Neural cell (in vitro differentiated cells): ENCODE measurements around the gene DPEP2. TPM values are rescaled to one million over a fixed set of nuclear protein-coding genes. Genes with fewer than 3 reads are reported as not detected.

Source experiments
- H2AFZ ChIP-seq: fragments of 200-600, 300-800 bp; sonication (generic), shearing (Covaris generic); 2 replicates; pipeline ENCODE4 v1.6.0; 2014; ENCODE audit warnings: low read depth, mild to moderate bottlenecking, antibody characterized with exemption, low read length, moderate library complexity
- H3F3A ChIP-seq: fragments of 200-600 bp; shearing (Covaris generic); 2 replicates; pipeline ENCODE4 v1.6.1; 2016; ENCODE audit warnings: mild to moderate bottlenecking, moderate library complexity, mixed read lengths, antibody characterized with exemption, low read length; ENCODE audit not compliant: insufficient read depth, poor library complexity, severe bottlenecking
- H3K27ac ChIP-seq: fragments of 200-600, 300-800 bp; sonication (generic), shearing (Covaris generic); 2 replicates; pipeline ENCODE4 v1.5.1; 2014; ENCODE audit warnings: mild to moderate bottlenecking, low read length, moderate library complexity
- H3K27me3 ChIP-seq: fragments of 300-800, 200-600 bp; sonication (generic), shearing (Covaris generic); 2 replicates; pipeline ENCODE4 v1.6.0; 2014; ENCODE audit warnings: mild to moderate bottlenecking, low read depth, low read length, moderate library complexity; ENCODE audit not compliant: insufficient read depth
- H3K36me3 ChIP-seq: fragments of 300-800, 200-600 bp; sonication (generic), shearing (Covaris generic); 2 replicates; pipeline ENCODE4 v1.5.1; 2014; ENCODE audit warnings: mild to moderate bottlenecking, antibody characterized with exemption, low read length, moderate library complexity; ENCODE audit not compliant: insufficient read depth
- H3K4me2 ChIP-seq: fragments of 300-800, 200-600 bp; sonication (generic), shearing (Covaris generic); 2 replicates; pipeline ENCODE4 v1.6.0; 2014; ENCODE audit warnings: mild to moderate bottlenecking, low read length
- H3K4me3 ChIP-seq: fragments of 300-800, 200-600 bp; sonication (generic), shearing (Covaris generic); 2 replicates; pipeline ENCODE4 v1.5.1; 2014; ENCODE audit warnings: mild to moderate bottlenecking, low read length, moderate library complexity
- H3K79me2 ChIP-seq: fragments of 200-600 bp; shearing (Covaris generic); replicated peaks from 2 replicates; pipeline ENCODE4 v1.6.0; 2014; ENCODE audit warnings: mild to moderate bottlenecking, low read length, moderate library complexity; ENCODE audit not compliant: insufficient read depth
- H3K9ac ChIP-seq: fragments of 300-800, 200-600 bp; sonication (generic), shearing (Covaris generic); 2 replicates; pipeline ENCODE4 v1.6.1; 2016; ENCODE audit warnings: mild to moderate bottlenecking, low read length, mixed read lengths
- H3K9me2 ChIP-seq: fragments of 200-600 bp; shearing (Covaris generic); 2 replicates; pipeline ENCODE4 v1.6.1; 2016; ENCODE audit warnings: mild to moderate bottlenecking, low read length, mixed read lengths; ENCODE audit not compliant: insufficient read depth
- H3K9me3 ChIP-seq: fragments of 200-600, 300-800 bp; sonication (generic), shearing (Covaris generic); 2 replicates; pipeline ENCODE4 v1.6.1; 2016; ENCODE audit warnings: mild to moderate bottlenecking, mixed run types, low read length, moderate library complexity, mixed read lengths
- H4K20me1 ChIP-seq: fragments of 200-600 bp; shearing (Covaris generic); 2 replicates; pipeline ENCODE4 v1.6.1; 2016; ENCODE audit warnings: mild to moderate bottlenecking, mixed run types; ENCODE audit not compliant: insufficient read depth
- EP300 ChIP-seq: fragments of 450-650 bp; conservative IDR thresholded peaks from 2 replicates; pipeline ENCODE4 v1.6.1; 2014; ENCODE audit warnings: antibody characterized with exemption, mild to moderate bottlenecking, moderate library complexity; ENCODE audit not compliant: poor library complexity, severe bottlenecking
- EZH2 ChIP-seq: fragments of 200-600, 300-800 bp; shearing (Covaris generic), sonication (generic); IDR thresholded peaks from 2 replicates; pipeline ENCODE4 v1.6.1; 2014; ENCODE audit warnings: antibody characterized with exemption, low read length, borderline replicate concordance, mild to moderate bottlenecking; ENCODE audit not compliant: insufficient read depth, poor library complexity, severe bottlenecking
- MXI1 ChIP-seq: fragments of 450-650 bp; conservative IDR thresholded peaks from 2 replicates; pipeline ENCODE4 v1.6.1; 2014; ENCODE audit warnings: antibody characterized with exemption, mild to moderate bottlenecking; ENCODE audit not compliant: poor library complexity, severe bottlenecking
- POLR2AphosphoS5 ChIP-seq: IDR thresholded peaks from 2 replicates; pipeline ENCODE4 v1.6.1; 2012
- RAD21 ChIP-seq: fragments of 450-650 bp; conservative IDR thresholded peaks from 2 replicates; pipeline ENCODE4 v1.6.1; 2014; ENCODE audit warnings: antibody characterized with exemption, mild to moderate bottlenecking, moderate library complexity
- REST ChIP-seq: IDR thresholded peaks from 2 replicates; pipeline ENCODE4 v1.6.1; 2012; ENCODE audit warnings: borderline replicate concordance
- SMC3 ChIP-seq: fragments of 450-650 bp; conservative IDR thresholded peaks from 2 replicates; pipeline ENCODE4 v1.6.1; 2014; ENCODE audit warnings: antibody characterized with exemption, mild to moderate bottlenecking, moderate library complexity; ENCODE audit not compliant: poor library complexity
- TAF1 ChIP-seq: IDR thresholded peaks from 2 replicates; pipeline ENCODE4 v1.6.1; 2012; ENCODE audit warnings: low read depth
- polyA plus RNA-seq: library from polyadenylated mRNA; depleted of rRNA; stranded (reverse); fragments of >200 nt; gene quantifications from 2 replicates; pipeline ENCODE4 v1.2.3, GENCODE V29; 2014
- TF ChIP-seq, protein P1 (sequence below): fragments of 450-650 bp; IDR thresholded peaks from 2 replicates; pipeline ENCODE4 v1.5.1; 2014; ENCODE audit warnings: antibody characterized with exemption, mild to moderate bottlenecking, moderate library complexity; ENCODE audit not compliant: poor library complexity, severe bottlenecking

DPEP2 gene
- polyA plus RNA-seq, 1 donor from 2014 or later: not detected

GRCh38 chr16:67943256-67943618, 56.0 kb downstream of the DPEP2 start:
- H3K27me3 ChIP-seq: no peaks in the 10 kb centered on the region
- H3K9me3 ChIP-seq: no peaks in the 10 kb centered on the region
- no peak for TF ChIP-seq POLR2AphosphoS5
- TF ChIP-seq RAD21: no peak
- H3F3A ChIP-seq: no peaks in the 10 kb centered on the region
- no peaks in the 10 kb centered on the region for H4K20me1 ChIP-seq
- no peaks in the 10 kb centered on the region for H3K36me3 ChIP-seq
- no peak overlapping the region for H3K4me3 ChIP-seq
- no peak overlapping the region for H3K27ac ChIP-seq
- no peak overlapping the region for H2AFZ ChIP-seq
- no peaks in the 10 kb centered on the region for H3K79me2 ChIP-seq
- no peaks in the 10 kb centered on the region for H3K9me2 ChIP-seq
- H3K9ac ChIP-seq: no peak overlapping the region
- no peak overlapping the region for H3K4me2 ChIP-seq

GRCh38 chr16:67942510-67943255, 56.6 kb downstream of the DPEP2 start:
- Histone ChIP-seq H3K27ac (no peak overlapping the region), H3K9me2 (no peaks in the 10 kb centered on the region), H2AFZ (no peak overlapping the region), H3K9ac (no peak overlapping the region), H3K4me3 (no peak overlapping the region), H3K79me2 (no peaks in the 10 kb centered on the region), H3F3A (no peaks in the 10 kb centered on the region), H3K36me3 (no peaks in the 10 kb centered on the region), H3K9me3 (no peaks in the 10 kb centered on the region), H4K20me1 (no peaks in the 10 kb centered on the region), H3K4me2 (no peak overlapping the region), H3K27me3 (no peaks in the 10 kb centered on the region)
- TF ChIP-seq TAF1 (no peak), SMC3 (no peak), POLR2AphosphoS5 (no peak), EZH2 (no peak), EP300 (no peak), RAD21 (no peak), REST (no peak), MXI1 (no peak)

DNA sequence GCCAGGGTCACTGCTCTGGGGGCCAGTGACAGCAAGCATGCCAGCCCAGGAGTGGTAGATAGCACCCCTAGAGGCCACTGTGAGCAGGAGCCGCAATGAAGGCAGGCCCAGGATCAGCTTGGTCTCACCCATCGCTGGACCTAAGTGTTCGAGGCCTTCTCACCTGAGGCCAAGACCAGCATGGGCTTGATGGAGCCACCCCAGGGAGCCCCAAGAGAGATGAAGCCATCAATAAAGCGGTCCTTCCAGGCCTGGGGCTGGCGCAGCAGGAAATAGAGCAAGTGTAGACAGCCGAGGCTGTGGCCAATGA, 57.1 kb downstream of the DPEP2 start:
- H3K27ac ChIP-seq: no peak overlapping the region
- H4K20me1 ChIP-seq: no peaks in the 10 kb centered on the region
- H3K9ac ChIP-seq: no peak overlapping the region

More for the DNA sequence above, 57.1 kb downstream of the DPEP2 start:
- H3F3A ChIP-seq: no peaks in the 10 kb centered on the region
- H3K9me3 ChIP-seq: no peaks in the 10 kb centered on the region
- no peaks in the 10 kb centered on the region for H3K27me3 ChIP-seq
- H3K79me2 ChIP-seq: no peaks in the 10 kb centered on the region
- TF ChIP-seq MXI1 (no peak), RAD21 (no peak)
- TF ChIP-seq, protein P1, sequence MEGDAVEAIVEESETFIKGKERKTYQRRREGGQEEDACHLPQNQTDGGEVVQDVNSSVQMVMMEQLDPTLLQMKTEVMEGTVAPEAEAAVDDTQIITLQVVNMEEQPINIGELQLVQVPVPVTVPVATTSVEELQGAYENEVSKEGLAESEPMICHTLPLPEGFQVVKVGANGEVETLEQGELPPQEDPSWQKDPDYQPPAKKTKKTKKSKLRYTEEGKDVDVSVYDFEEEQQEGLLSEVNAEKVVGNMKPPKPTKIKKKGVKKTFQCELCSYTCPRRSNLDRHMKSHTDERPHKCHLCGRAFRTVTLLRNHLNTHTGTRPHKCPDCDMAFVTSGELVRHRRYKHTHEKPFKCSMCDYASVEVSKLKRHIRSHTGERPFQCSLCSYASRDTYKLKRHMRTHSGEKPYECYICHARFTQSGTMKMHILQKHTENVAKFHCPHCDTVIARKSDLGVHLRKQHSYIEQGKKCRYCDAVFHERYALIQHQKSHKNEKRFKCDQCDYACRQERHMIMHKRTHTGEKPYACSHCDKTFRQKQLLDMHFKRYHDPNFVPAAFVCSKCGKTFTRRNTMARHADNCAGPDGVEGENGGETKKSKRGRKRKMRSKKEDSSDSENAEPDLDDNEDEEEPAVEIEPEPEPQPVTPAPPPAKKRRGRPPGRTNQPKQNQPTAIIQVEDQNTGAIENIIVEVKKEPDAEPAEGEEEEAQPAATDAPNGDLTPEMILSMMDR: peak; percentile 51
- no peaks in the 10 kb centered on the region for H3K36me3 ChIP-seq
- H3K4me3 ChIP-seq: no peak overlapping the region
- no peaks in the 10 kb centered on the region for H3K9me2 ChIP-seq
- no peak overlapping the region for H3K4me2 ChIP-seq
- no peak overlapping the region for H2AFZ ChIP-seq
